GM12864 (cell line): ENCODE measurements around the gene GNG4.
"Not testable (repeated sequence)": the region's sequence is repeated elsewhere in the genome, so short reads cannot be mapped to it uniquely, and the experiment has no call there.

ENCODE experiments used
- DNase-seq: peaks from one replicate; pipeline ENCODE4 v3.0.0-alpha.2; 2011; ENCODE audit warnings: low read depth
- H3K4me3 ChIP-seq: 2 replicates; pipeline ENCODE4 v1.5.1; 2011; ENCODE audit warnings: mild to moderate bottlenecking, low read depth, low read length, control low read depth
- TF ChIP-seq, protein P1 (sequence below): IDR thresholded peaks from 2 replicates; pipeline ENCODE4 v1.5.1; 2011; ENCODE audit warnings: low read depth, mild to moderate bottlenecking, moderate library complexity, low read length, control low read depth, inconsistent platforms; ENCODE audit errors: missing control alignments

The GNG4 gene

DNA sequence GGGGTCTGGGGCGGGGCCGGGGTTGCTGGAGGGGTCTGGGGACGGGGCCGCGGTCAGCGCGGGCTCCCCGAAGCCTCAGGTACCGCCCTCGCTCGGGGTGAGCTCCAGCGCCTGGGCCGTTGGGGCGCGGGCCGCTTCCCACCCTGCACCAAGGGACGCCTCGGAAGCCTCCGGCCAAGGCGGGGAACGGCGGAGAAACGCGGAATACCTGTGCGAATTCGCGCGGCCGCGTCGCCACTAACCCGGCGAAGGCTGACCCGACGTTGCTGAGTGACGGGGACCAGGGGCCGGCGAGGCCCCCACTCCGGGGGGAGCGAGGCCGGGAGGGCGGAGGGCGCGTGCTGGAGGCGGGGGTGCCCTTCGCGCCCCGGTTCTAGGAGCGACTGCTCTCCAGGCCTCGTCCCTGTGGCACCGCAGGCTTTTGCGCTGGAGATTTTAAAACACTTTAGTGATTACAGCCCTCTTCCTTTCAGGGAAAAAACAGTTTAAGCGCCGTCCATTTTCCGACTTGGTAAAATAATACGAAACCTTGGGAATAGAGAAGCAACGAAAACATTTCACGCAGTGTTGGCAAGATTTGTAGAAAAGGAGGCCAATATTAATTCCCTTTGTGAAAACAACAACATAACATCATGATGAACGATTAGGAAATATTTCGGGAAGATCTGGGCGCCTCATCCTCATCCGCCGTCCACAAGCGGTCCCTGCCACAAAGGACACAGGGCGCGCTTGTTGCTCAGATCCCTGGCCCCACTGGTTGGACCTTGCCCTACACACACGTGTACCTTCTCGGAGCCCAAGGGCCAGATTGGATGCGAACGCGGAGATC is 971 bp upstream of the GNG4 start:
- TF ChIP-seq, protein P1, sequence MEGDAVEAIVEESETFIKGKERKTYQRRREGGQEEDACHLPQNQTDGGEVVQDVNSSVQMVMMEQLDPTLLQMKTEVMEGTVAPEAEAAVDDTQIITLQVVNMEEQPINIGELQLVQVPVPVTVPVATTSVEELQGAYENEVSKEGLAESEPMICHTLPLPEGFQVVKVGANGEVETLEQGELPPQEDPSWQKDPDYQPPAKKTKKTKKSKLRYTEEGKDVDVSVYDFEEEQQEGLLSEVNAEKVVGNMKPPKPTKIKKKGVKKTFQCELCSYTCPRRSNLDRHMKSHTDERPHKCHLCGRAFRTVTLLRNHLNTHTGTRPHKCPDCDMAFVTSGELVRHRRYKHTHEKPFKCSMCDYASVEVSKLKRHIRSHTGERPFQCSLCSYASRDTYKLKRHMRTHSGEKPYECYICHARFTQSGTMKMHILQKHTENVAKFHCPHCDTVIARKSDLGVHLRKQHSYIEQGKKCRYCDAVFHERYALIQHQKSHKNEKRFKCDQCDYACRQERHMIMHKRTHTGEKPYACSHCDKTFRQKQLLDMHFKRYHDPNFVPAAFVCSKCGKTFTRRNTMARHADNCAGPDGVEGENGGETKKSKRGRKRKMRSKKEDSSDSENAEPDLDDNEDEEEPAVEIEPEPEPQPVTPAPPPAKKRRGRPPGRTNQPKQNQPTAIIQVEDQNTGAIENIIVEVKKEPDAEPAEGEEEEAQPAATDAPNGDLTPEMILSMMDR = no peak
- peak overlapping the region; percentile 27 for H3K4me3 ChIP-seq
- no peak for DNase-seq

- DNase-seq = no peak
- H3K4me3 ChIP-seq = peak overlapping the region; percentile 42
- TF ChIP-seq, protein P1 = no peak
These were observed 623 bp downstream of the GNG4 start for GRCh38 chr1:235648954-235649367.

DNA sequence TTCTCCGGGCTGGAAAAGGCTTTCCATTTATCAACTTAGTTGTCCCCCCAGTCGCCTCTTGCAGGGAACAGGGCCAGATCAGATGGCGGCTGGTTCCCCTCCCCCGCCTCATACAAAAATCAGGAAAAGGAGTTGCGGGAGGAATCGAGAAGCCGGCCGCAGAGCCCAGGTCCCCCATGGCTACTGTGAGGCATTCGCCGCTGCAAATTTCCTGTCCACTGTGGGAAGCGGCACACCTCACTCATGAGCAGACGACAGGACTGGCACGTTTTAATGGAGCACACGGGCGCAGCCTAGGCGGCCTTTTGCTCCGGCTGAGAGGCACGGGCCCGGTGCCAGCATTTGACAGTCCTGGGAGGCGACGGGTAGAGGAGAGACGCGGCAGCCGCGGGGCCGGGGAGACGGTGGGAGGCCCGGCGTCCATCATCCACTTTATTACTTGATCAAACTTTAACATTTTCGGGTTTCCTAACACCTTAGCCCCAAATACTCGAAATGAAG is 1.1 kb downstream of the GNG4 start:
- TF ChIP-seq, protein P1 = no peak
- DNase-seq = no peak
- H3K4me3 ChIP-seq = no peak overlapping the region

DNA sequence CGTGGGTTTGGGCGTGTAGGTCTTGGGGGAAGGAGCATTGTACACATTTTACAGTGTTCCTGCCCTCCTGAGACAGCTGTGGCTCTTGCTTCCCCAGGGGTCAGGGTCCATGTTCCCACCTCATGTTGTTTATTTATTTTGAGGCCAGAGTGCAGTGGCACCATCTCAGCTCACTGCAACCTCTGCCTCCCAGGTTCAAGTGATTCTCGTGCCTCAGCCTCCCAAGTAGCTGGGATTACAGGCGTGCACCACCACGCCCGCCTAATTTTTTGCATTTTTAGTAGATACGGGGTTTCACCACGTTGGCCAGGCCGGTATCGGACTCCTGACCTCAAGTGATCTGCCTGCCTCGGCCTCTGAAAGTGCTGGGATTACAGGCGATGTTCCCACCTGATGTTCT is 2.0 kb downstream of the GNG4 start:
- H3K4me3 ChIP-seq, DNase-seq: not testable (repeated sequence)

- no peak overlapping the region for H3K4me3 ChIP-seq
- TF ChIP-seq, protein P1 = no peak
- no peak for DNase-seq
These were observed 3.1 kb downstream of the GNG4 start for GRCh38 chr1:235646463-235646862.

DNA sequence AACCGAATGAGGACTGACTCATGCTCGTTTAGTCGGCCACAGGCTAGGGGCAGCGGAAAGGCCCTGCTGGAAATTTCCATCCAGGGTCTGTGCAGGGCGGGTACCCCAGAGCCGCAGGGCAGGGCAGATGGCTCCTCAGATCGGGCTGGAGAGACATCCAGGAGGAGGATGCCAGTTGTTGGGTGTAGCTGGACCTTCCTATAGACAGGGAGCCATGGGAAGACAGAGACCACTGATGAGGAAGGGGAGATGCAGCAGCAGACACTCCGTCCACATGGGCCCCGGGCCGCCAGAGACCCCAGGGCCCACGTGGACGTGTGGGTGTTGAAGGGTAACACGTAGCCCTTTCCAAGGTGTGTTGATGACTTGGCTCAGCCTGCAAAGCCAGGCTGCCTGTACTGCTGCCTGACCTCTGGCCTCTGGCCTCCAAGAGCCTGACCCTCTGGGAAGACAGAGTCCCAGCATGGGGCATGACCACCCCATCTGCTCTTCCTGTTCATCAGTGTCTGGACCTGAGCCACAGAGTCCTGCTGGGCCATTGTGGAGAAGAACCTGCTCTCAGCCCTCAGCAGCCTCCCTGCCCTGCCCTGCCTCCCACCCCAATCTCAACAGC is 4.8 kb downstream of the GNG4 start:
- TF ChIP-seq, protein P1 = no peak
- no peak overlapping the region for H3K4me3 ChIP-seq
- no peak for DNase-seq

GRCh38 chr1:235643837-235644692 is 5.5 kb downstream of the GNG4 start:
- no peak overlapping the region for H3K4me3 ChIP-seq
- TF ChIP-seq, protein P1 = no peak
- DNase-seq = no peak
